GM23248 (cell line): Measurements from ENCODE around the gene RSKR.

Experiments
- EZH2 ChIP-seq: fragments of 200-600 bp; sonication (generic); IDR thresholded peaks from 2 replicates; pipeline ENCODE4 v1.6.1; 2018; ENCODE audit warnings: antibody characterized with exemption, mild to moderate bottlenecking; ENCODE audit not compliant: insufficient read depth, poor library complexity, severe bottlenecking
- EZH2phosphoT487 ChIP-seq: fragments of 200-600 bp; sonication (generic); IDR thresholded peaks from 2 replicates; pipeline ENCODE4 v1.6.1; 2018; ENCODE audit warnings: antibody characterized with exemption, moderate library complexity, mild to moderate bottlenecking, low read depth; ENCODE audit not compliant: insufficient read depth

DNA sequence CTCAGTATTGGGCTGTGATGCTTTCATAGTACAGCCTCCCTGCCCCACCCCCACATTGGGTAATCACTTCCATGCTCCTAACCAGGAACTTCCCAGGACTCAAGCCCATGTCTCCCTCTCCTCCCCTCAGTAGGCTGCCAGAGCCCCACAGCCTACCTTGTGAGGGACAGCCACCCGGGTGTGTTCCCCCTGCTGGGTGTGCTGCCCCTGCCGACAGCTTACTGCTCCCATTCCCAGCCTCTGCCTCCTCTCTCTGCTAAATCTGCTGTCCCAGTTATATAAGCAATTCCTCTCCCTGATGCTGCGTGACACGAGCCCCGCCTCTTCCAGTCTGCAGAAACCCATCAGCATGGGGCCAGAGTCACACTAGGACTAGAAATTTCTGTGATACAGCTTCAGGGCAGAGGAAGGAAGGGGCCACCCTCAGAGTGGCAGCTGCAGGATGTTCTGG is at the start of gene RSKR:
- no peak for TF ChIP-seq EZH2
- no peak for TF ChIP-seq EZH2phosphoT487
